NCI-H82 treated with DMSO at 0.1 percent for 48 hours (cell line): ENCODE results near the gene EPHA6.
A peak's percentile ranks its signal among the peaks of the same experiment; 100 is the strongest.

Source experiments
- DNase-seq: peaks from one replicate; lab custom pipeline; 2025; ENCODE audit not compliant: unreplicated experiment; lab: John Stamatoyannopoulos, UW

Gene EPHA6

GRCh38 chr3:97264180-97264579 is 449.8 kb downstream of the EPHA6 start:
- no peak for DNase-seq

- DNase-seq, result no peak
Measured at GRCh38 chr3:97265237-97266005, 451.0 kb downstream of the EPHA6 start.

GRCh38 chr3:97269202-97269601 is 454.8 kb downstream of the EPHA6 start:
- no peak for DNase-seq

GRCh38 chr3:97276879-97277550 is 462.6 kb downstream of the EPHA6 start:
- DNase-seq, result peak; percentile 21

- DNase-seq, result no peak
Measured at GRCh38 chr3:97277708-97278107, 463.3 kb downstream of the EPHA6 start.

- DNase-seq, result peak; percentile 20
Measured at GRCh38 chr3:97278506-97278905, 464.1 kb downstream of the EPHA6 start.

GRCh38 chr3:97291901-97292300 is 477.5 kb downstream of the EPHA6 start:
- no peak for DNase-seq

GRCh38 chr3:97293596-97294131 is 479.3 kb downstream of the EPHA6 start:
- no peak for DNase-seq

- no peak for DNase-seq
Measured at GRCh38 chr3:97297032-97297431, 482.6 kb downstream of the EPHA6 start.

- DNase-seq, result no peak
Measured at GRCh38 chr3:97301114-97301513, 486.7 kb downstream of the EPHA6 start.

GRCh38 chr3:97306226-97306625 is 491.8 kb downstream of the EPHA6 start:
- no peak for DNase-seq

- DNase-seq, result no peak
Measured at GRCh38 chr3:97338375-97338774, 524.0 kb downstream of the EPHA6 start.

- no peak for DNase-seq
Measured at GRCh38 chr3:97340940-97341339, 526.5 kb downstream of the EPHA6 start.

GRCh38 chr3:97347780-97348179 is 533.4 kb downstream of the EPHA6 start:
- DNase-seq, result no peak

GRCh38 chr3:97350971-97351370 is 536.6 kb downstream of the EPHA6 start:
- DNase-seq, result no peak

- DNase-seq, result no peak
Measured at GRCh38 chr3:97353176-97353575, 538.8 kb downstream of the EPHA6 start.

- DNase-seq, result no peak
Measured at GRCh38 chr3:97359977-97360376, 545.6 kb downstream of the EPHA6 start.

- DNase-seq, result no peak
Measured at GRCh38 chr3:97360804-97361203, 546.4 kb downstream of the EPHA6 start.

- DNase-seq, result no peak
Measured at GRCh38 chr3:97384583-97384982, 570.2 kb downstream of the EPHA6 start.

- DNase-seq, result no peak
Measured at GRCh38 chr3:97388774-97389173, 574.4 kb downstream of the EPHA6 start.

GRCh38 chr3:97389936-97390335 is 575.5 kb downstream of the EPHA6 start:
- no peak for DNase-seq

- no peak for DNase-seq
Measured at GRCh38 chr3:97391167-97391566, 576.8 kb downstream of the EPHA6 start.
